Activated CD4-positive, alpha-beta T cell treated with anti-CD3 and anti-CD28 coated beads for 24 hours (primary cell): ENCODE data around the gene HACD2.
"Not testable (repeated sequence)": the region's sequence is repeated elsewhere in the genome, so short reads cannot be mapped to it uniquely, and the experiment has no call there.

Experiments
- DNase-seq, 2 donors: peaks; one replicate each; pipeline ENCODE4 v3.0.0-alpha.2; 2020; ENCODE audit warnings: low read depth in 2 of 2

Gene HACD2

GRCh38 chr3:123525433-123525832, 59.4 kb downstream of the HACD2 start:
- no peak for DNase-seq

- DNase-seq, result no peak
These were observed 59.9 kb downstream of the HACD2 start for GRCh38 chr3:123524981-123525380.

GRCh38 chr3:123523023-123523412, 61.8 kb downstream of the HACD2 start:
- no peak for DNase-seq

GRCh38 chr3:123522320-123523022, 62.4 kb downstream of the HACD2 start:
- DNase-seq, result no peak

- no peak for DNase-seq
These were observed 63.5 kb downstream of the HACD2 start for GRCh38 chr3:123521179-123521969.

- DNase-seq, result no peak
These were observed 64.2 kb downstream of the HACD2 start for GRCh38 chr3:123520656-123521055.

- DNase-seq, result no peak
These were observed 65.9 kb downstream of the HACD2 start for GRCh38 chr3:123518892-123519485.

- DNase-seq, result no peak
These were observed 73.1 kb downstream of the HACD2 start for GRCh38 chr3:123511726-123512125.

- DNase-seq, result no peak
These were observed 73.8 kb downstream of the HACD2 start for GRCh38 chr3:123511084-123511483.

GRCh38 chr3:123508178-123508577, 76.7 kb downstream of the HACD2 start:
- DNase-seq, result no peak

GRCh38 chr3:123505820-123506219, 79.0 kb downstream of the HACD2 start:
- DNase-seq, result no peak

- no peak for DNase-seq
These were observed 81.7 kb downstream of the HACD2 start for GRCh38 chr3:123503203-123503602.

GRCh38 chr3:123499322-123499721, 85.5 kb downstream of the HACD2 start:
- DNase-seq, result no peak

GRCh38 chr3:123498761-123499160, 86.1 kb downstream of the HACD2 start:
- no peak for DNase-seq

- no peak for DNase-seq
These were observed 90.9 kb downstream of the HACD2 start for GRCh38 chr3:123493912-123494311.

- no peak for DNase-seq
These were observed 92.8 kb downstream of the HACD2 start for GRCh38 chr3:123491966-123492587.

- peak; percentile 3 to 33 for DNase-seq
These were observed 95.4 kb downstream of the HACD2 start for GRCh38 chr3:123489400-123490004.

- DNase-seq, result no peak
These were observed 96.1 kb downstream of the HACD2 start for GRCh38 chr3:123488645-123489347.

GRCh38 chr3:123487063-123487462, 97.8 kb downstream of the HACD2 start:
- DNase-seq, result not testable (repeated sequence)

- no peak for DNase-seq
These were observed 98.4 kb downstream of the HACD2 start for GRCh38 chr3:123486460-123486859.

- no peak for DNase-seq
These were observed 99.3 kb downstream of the HACD2 start for GRCh38 chr3:123485551-123485950.
